Measurements from ENCODE around the gene RHPN2.
"Not testable (repeated sequence)": the region's sequence is repeated elsewhere in the genome, so short reads cannot be mapped to it uniquely, and the experiment has no call there.

The RHPN2 gene

GRCh38 chr19:33047422-33047821 lies 17.3 kb downstream of the RHPN2 start:
- no peak for DNase-seq (ENCODE audit: low spot score)
- TF ChIP-seq CTCF (IDR thresholded peaks at IDR 0.05; ENCODE audit: extremely low read depth, insufficient read depth, missing control alignments): no peak
- in situ Hi-C loops (cut with MboI; ENCODE audit: low pct_unique_long_range_greater_than_20kb, low sequenced_read_pairs, unreplicated experiment): no loop called here

- in situ Hi-C loops (cut with MboI; ENCODE audit: low pct_unique_long_range_greater_than_20kb, low sequenced_read_pairs, unreplicated experiment); DNase-seq (ENCODE audit: low spot score): not testable (repeated sequence)
Measured at GRCh38 chr19:33041828-33042160, 22.9 kb downstream of the RHPN2 start.

- no peak for TF ChIP-seq CTCF (IDR thresholded peaks at IDR 0.05; ENCODE audit: extremely low read depth, insufficient read depth, missing control alignments)
- in situ Hi-C loops (cut with MboI; ENCODE audit: low pct_unique_long_range_greater_than_20kb, low sequenced_read_pairs, unreplicated experiment): no loop called here
- DNase-seq (ENCODE audit: low spot score): no peak
Measured at GRCh38 chr19:33040994-33041827, 23.5 kb downstream of the RHPN2 start.

GRCh38 chr19:33039815-33040214 lies 24.9 kb downstream of the RHPN2 start:
- no peak for DNase-seq (ENCODE audit: low spot score)

GRCh38 chr19:33039108-33039599 lies 25.5 kb downstream of the RHPN2 start:
- no peak for DNase-seq (ENCODE audit: low spot score)
- in situ Hi-C loops (cut with MboI; ENCODE audit: low pct_unique_long_range_greater_than_20kb, low sequenced_read_pairs, unreplicated experiment): no loop called here
- no peak for TF ChIP-seq CTCF (IDR thresholded peaks at IDR 0.05; ENCODE audit: extremely low read depth, insufficient read depth, missing control alignments)

More at GRCh38 chr19:33039815-33040214, 24.9 kb downstream of the RHPN2 start:
- no peak for TF ChIP-seq CTCF (IDR thresholded peaks at IDR 0.05; ENCODE audit: extremely low read depth, insufficient read depth, missing control alignments)
- in situ Hi-C loops (cut with MboI; ENCODE audit: low pct_unique_long_range_greater_than_20kb, low sequenced_read_pairs, unreplicated experiment): no loop called here

GRCh38 chr19:33037168-33038025 lies 27.3 kb downstream of the RHPN2 start:
- DNase-seq (ENCODE audit: low spot score); in situ Hi-C loops (cut with MboI; ENCODE audit: low pct_unique_long_range_greater_than_20kb, low sequenced_read_pairs, unreplicated experiment): not testable (repeated sequence)

GRCh38 chr19:33036370-33037167 lies 28.1 kb downstream of the RHPN2 start:
- in situ Hi-C loops (cut with MboI; ENCODE audit: low pct_unique_long_range_greater_than_20kb, low sequenced_read_pairs, unreplicated experiment); DNase-seq (ENCODE audit: low spot score): not testable (repeated sequence)
